Loucy (cell line): ENCODE measurements around the gene PTCD1.

Experiments used
- H2AFZ ChIP-seq: fragments of 200-600 bp; sonication (generic); 2 replicates; pipeline ENCODE4 v1.6.0; 2016; ENCODE audit warnings: antibody characterized with exemption, mild to moderate bottlenecking, low read length, moderate library complexity
- H3F3A ChIP-seq: fragments of 200-600 bp; 2 replicates; pipeline ENCODE4 v1.6.0; 2016; ENCODE audit warnings: antibody characterized with exemption, low read depth, mild to moderate bottlenecking
- H3K27me3 ChIP-seq: fragments of 200-600 bp; sonication (generic); 2 replicates; pipeline ENCODE4 v1.6.1; 2014; ENCODE audit warnings: low read length, mild to moderate bottlenecking; ENCODE audit not compliant: insufficient read depth, poor library complexity, severe bottlenecking
- H3K36me3 ChIP-seq: fragments of 200-600 bp; sonication (generic); 2 replicates; pipeline ENCODE4 v1.6.1; 2016; ENCODE audit warnings: low read length; ENCODE audit not compliant: insufficient read depth
- H3K4me1 ChIP-seq: fragments of 200-600 bp; sonication (generic); 2 replicates; pipeline ENCODE4 v1.5.1; 2014; ENCODE audit warnings: low read length, mild to moderate bottlenecking; ENCODE audit not compliant: insufficient read depth, poor library complexity, severe bottlenecking
- H3K4me2 ChIP-seq: fragments of 200-600 bp; sonication (generic); 2 replicates; pipeline ENCODE4 v1.6.0; 2014; ENCODE audit warnings: antibody characterized with exemption, low read length, low read depth, mild to moderate bottlenecking; ENCODE audit not compliant: poor library complexity, severe bottlenecking
- H3K4me3 ChIP-seq: fragments of 200-600 bp; sonication (generic); 2 replicates; pipeline ENCODE4 v1.5.1; 2014; ENCODE audit warnings: low read length, mild to moderate bottlenecking, mixed read lengths; ENCODE audit not compliant: poor library complexity, severe bottlenecking
- H3K79me2 ChIP-seq: fragments of 200-600 bp; sonication (generic); 2 replicates; pipeline ENCODE4 v1.6.1; 2014; ENCODE audit warnings: low read length; ENCODE audit not compliant: insufficient read depth
- H3K9ac ChIP-seq: fragments of 200-600 bp; sonication (generic); 2 replicates; pipeline ENCODE4 v1.6.0; 2014; ENCODE audit warnings: mild to moderate bottlenecking, low read depth, low read length, moderate library complexity; ENCODE audit not compliant: poor library complexity, severe bottlenecking
- H3K9me2 ChIP-seq: fragments of 200-600 bp; sonication (generic); replicated peaks from 2 replicates; pipeline ENCODE4 v1.6.1; 2016; ENCODE audit warnings: low read depth, low read length, mixed read lengths
- H3K9me3 ChIP-seq: fragments of 200-600 bp; sonication (generic); 2 replicates; pipeline ENCODE4 v1.6.1; 2014; ENCODE audit warnings: mild to moderate bottlenecking, antibody characterized with exemption, low read length, low read depth; ENCODE audit not compliant: insufficient read depth
- H4K20me1 ChIP-seq: fragments of 200-600 bp; sonication (generic); 2 replicates; pipeline ENCODE4 v1.6.0; 2014; ENCODE audit warnings: antibody characterized with exemption, low read length, mild to moderate bottlenecking; ENCODE audit not compliant: insufficient read depth, poor library complexity, severe bottlenecking
- EZH2phosphoT487 ChIP-seq: fragments of 200-600 bp; IDR thresholded peaks from 2 replicates; pipeline ENCODE4 v1.6.1; 2018; ENCODE audit warnings: antibody characterized with exemption, mild to moderate bottlenecking, moderate library complexity, borderline replicate concordance
- TF ChIP-seq, protein P1 (sequence below): fragments of 200-600 bp; sonication (generic); conservative IDR thresholded peaks from 2 replicates; pipeline ENCODE4 v1.5.1; 2014; ENCODE audit warnings: mild to moderate bottlenecking, antibody characterized with exemption, low read length

Gene PTCD1

DNA sequence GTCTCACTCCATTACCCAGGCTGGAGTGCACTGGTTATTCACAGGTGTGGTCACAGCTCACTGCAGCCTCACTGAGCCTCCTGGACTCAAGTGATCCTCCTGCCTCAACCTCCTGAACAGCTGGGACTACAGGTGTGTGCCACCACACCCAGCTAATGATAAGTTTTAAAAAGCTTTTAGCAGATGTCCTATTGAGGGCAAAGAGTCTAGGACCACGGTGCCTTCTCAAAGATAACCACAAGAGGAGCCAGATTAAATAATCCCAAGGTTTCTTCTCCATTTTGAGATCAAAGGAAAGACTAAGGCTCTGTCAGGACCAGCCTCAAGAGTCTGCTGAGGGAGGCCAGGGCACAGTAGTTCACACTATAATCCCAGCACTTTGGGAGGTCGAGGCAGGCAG, 22.6 kb upstream of the PTCD1 start:
- H3K9ac ChIP-seq, result no peak overlapping the region
- H3K4me2 ChIP-seq, result peak overlapping the region; percentile 35
- no peaks in the 10 kb centered on the region for H3K27me3 ChIP-seq
- H4K20me1 ChIP-seq, result peaks cover 60% of the 10 kb centered on the region
- H3K4me3 ChIP-seq, result no peak overlapping the region
- H3K9me3 ChIP-seq, result no peaks in the 10 kb centered on the region
- peaks cover 33% of the 10 kb centered on the region for H3K36me3 ChIP-seq
- H2AFZ ChIP-seq, result no peak overlapping the region
- H3F3A ChIP-seq, result no peaks in the 10 kb centered on the region
- TF ChIP-seq EZH2phosphoT487, result no peak
- TF ChIP-seq, protein P1, sequence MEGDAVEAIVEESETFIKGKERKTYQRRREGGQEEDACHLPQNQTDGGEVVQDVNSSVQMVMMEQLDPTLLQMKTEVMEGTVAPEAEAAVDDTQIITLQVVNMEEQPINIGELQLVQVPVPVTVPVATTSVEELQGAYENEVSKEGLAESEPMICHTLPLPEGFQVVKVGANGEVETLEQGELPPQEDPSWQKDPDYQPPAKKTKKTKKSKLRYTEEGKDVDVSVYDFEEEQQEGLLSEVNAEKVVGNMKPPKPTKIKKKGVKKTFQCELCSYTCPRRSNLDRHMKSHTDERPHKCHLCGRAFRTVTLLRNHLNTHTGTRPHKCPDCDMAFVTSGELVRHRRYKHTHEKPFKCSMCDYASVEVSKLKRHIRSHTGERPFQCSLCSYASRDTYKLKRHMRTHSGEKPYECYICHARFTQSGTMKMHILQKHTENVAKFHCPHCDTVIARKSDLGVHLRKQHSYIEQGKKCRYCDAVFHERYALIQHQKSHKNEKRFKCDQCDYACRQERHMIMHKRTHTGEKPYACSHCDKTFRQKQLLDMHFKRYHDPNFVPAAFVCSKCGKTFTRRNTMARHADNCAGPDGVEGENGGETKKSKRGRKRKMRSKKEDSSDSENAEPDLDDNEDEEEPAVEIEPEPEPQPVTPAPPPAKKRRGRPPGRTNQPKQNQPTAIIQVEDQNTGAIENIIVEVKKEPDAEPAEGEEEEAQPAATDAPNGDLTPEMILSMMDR, result peak; percentile 20; the same call in 1 of the 2 replicates
- H3K79me2 ChIP-seq, result peaks cover 85% of the 10 kb centered on the region
- peaks cover 18% of the 10 kb centered on the region for H3K4me1 ChIP-seq
- no peaks in the 10 kb centered on the region for H3K9me2 ChIP-seq

DNA sequence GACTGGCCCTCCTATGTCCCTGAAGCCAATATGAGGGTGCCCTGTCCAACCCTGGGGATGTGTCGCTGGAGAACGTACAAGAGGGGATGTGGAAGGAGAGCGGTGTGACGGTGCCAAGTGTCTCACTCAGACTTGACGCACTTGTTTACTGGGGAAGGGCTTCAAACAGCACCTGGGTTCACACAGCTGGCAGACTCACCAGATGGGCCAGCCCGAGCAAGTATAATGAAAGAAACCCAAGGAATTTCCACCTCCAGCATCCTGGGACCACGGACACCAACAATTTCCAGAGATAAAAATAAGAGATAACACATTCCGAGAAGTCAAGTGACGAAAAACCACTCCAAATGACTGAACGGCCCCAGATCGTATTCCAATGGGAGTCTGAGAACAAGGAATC, 22.1 kb upstream of the PTCD1 start:
- Histone ChIP-seq H4K20me1 (peaks cover 60% of the 10 kb centered on the region), H2AFZ (no peak overlapping the region), H3K4me1 (peaks cover 17% of the 10 kb centered on the region), H3K79me2 (peaks cover 81% of the 10 kb centered on the region), H3K27me3 (no peaks in the 10 kb centered on the region), H3K9me2 (no peaks in the 10 kb centered on the region), H3K9me3 (no peaks in the 10 kb centered on the region), H3K4me2 (peak overlapping the region; percentile 35), H3K36me3 (peaks cover 38% of the 10 kb centered on the region), H3K4me3 (no peak overlapping the region), H3F3A (no peaks in the 10 kb centered on the region), H3K9ac (no peak overlapping the region)
- TF ChIP-seq, protein P1, result no peak
- TF ChIP-seq EZH2phosphoT487, result no peak

DNA sequence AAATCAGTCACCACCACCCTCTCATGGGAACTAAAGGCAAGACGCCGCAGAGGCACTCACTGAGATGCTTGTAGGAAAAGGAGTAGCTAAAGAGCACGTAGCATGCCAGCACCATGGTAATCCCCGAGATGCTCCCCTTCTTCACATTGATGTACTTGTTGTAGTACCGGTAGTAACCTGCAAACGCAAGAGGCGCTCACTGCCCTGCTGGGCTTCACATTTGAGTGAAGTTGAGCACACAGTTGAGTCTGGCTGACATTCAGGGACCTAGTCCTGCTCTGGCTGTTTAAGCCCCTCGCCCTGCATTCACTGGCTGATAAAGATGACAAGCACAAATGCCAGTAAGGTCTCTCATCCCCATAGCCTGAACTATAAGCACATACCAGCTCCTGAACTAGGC, 20.5 kb upstream of the PTCD1 start:
- Histone ChIP-seq H3F3A (no peaks in the 10 kb centered on the region), H4K20me1 (peaks cover 53% of the 10 kb centered on the region)

More for the DNA sequence above, 20.5 kb upstream of the PTCD1 start:
- H3K9me3 ChIP-seq, result no peaks in the 10 kb centered on the region
- no peak overlapping the region for H3K9ac ChIP-seq
- peaks cover 66% of the 10 kb centered on the region for H3K79me2 ChIP-seq
- no peaks in the 10 kb centered on the region for H3K27me3 ChIP-seq
- H3K4me1 ChIP-seq, result peaks cover 12% of the 10 kb centered on the region
- H3K9me2 ChIP-seq, result no peaks in the 10 kb centered on the region
- no peak overlapping the region for H2AFZ ChIP-seq
- no peak overlapping the region for H3K4me2 ChIP-seq
- peaks cover 53% of the 10 kb centered on the region for H3K36me3 ChIP-seq
- no peak overlapping the region for H3K4me3 ChIP-seq
- TF ChIP-seq, protein P1, result peak; percentile 61
- TF ChIP-seq EZH2phosphoT487, result no peak
